Natural killer cell (primary cell): ENCODE results near the gene UNC93A. TPM values are rescaled to one million over a fixed set of nuclear protein-coding genes. Genes with fewer than 3 reads are reported as not detected.
"Not testable (repeated sequence)": the region's sequence is repeated elsewhere in the genome, so short reads cannot be mapped to it uniquely, and the experiment has no call there.

Source experiments
- ATAC-seq, 3 donors: fragments of 150-1000 bp in 2 of 3; fragments of 200-7000 bp in 1 of 3; cut with Tn5 transposase; 1 replicate in 1 of 3; 2 replicates in 2 of 3; pipeline ENCODE4 v1.10.0; 2021; ENCODE audit warnings: mild to moderate bottlenecking in 2 of 3, moderate library complexity in 2 of 3
- DNase-seq, 2 donors: peaks; one replicate each; pipeline versions ENCODE4 v3.0.0 to v3.0.0-alpha.2; 2013 to 2021; ENCODE audit warnings: mixed read lengths in 1 of 2
- H3K27ac ChIP-seq: one replicate; pipeline ENCODE4 v1.5.1; 2013; ENCODE audit warnings: mild to moderate bottlenecking, low read length
- H3K27me3 ChIP-seq: one replicate; pipeline ENCODE4 v1.6.1; 2013; ENCODE audit warnings: low read length; ENCODE audit not compliant: control insufficient read depth, insufficient read depth
- H3K36me3 ChIP-seq: one replicate; pipeline ENCODE4 v1.6.1; 2013; ENCODE audit warnings: low read length; ENCODE audit not compliant: control insufficient read depth, insufficient read depth
- H3K4me1 ChIP-seq: one replicate; pipeline ENCODE4 v1.6.1; 2013; ENCODE audit warnings: low read length; ENCODE audit not compliant: control insufficient read depth, insufficient read depth
- H3K4me3 ChIP-seq: one replicate; pipeline ENCODE4 v1.5.1; 2013; ENCODE audit warnings: low read length
- H3K9me3 ChIP-seq: one replicate; pipeline ENCODE4 v1.6.1; 2013; ENCODE audit warnings: low read length; ENCODE audit not compliant: control insufficient read depth, insufficient read depth
- H3K27ac Mint-ChIP-seq, 2 donors: one replicate each; pipeline ENCODE4 v1.8.0; 2022; ENCODE audit warnings: mild to moderate bottlenecking in 2 of 2, mixed read lengths in 2 of 2, moderate library complexity in 1 of 2
- H3K27me3 Mint-ChIP-seq, 2 donors: one replicate each; pipeline ENCODE4 v1.8.0; 2022; ENCODE audit warnings: low read depth in 2 of 2, mixed read lengths in 2 of 2
- H3K36me3 Mint-ChIP-seq: one replicate; pipeline ENCODE4 v1.8.0; 2022; ENCODE audit warnings: mixed read lengths
- H3K4me1 Mint-ChIP-seq, 2 donors: one replicate each; pipeline ENCODE4 v1.8.0; 2022; ENCODE audit warnings: mixed read lengths in 2 of 2
- H3K4me3 Mint-ChIP-seq: one replicate; pipeline ENCODE4 v1.8.0; 2022; ENCODE audit warnings: mild to moderate bottlenecking, moderate library complexity, mixed read lengths
- H3K9me3 Mint-ChIP-seq, 2 donors: one replicate each; pipeline ENCODE4 v1.8.0; 2022; ENCODE audit warnings: mixed read lengths in 2 of 2
- CTCF ChIP-seq: fragments of 200-600 bp; IDR thresholded peaks from one replicate; pipeline ENCODE4 v1.8.0; 2022; ENCODE audit warnings: antibody characterized with exemption
- WGBS: methylation state at CpG from one replicate; pipeline ENCODE4 v1.1.7; 2013; ENCODE audit warnings: missing lambda C conversion rate; ENCODE audit not compliant: insufficient coverage; 5-methylcytosine and 5-hydroxymethylcytosine counted together
- intact Hi-C: fragments of 100-400 bp; cut with micrococcal nuclease; formaldehyde crosslinking; loops from one replicate; pipeline ENCODE4 v1.14.2; 2022
- total RNA-seq, 4 donors: library from RNA; stranded (reverse); fragments of 120-200 nt in 1 of 4; gene quantifications; one replicate each; pipeline versions ENCODE4 v1.2.3 to v1.2.4, GENCODE V29; 2013 to 2022

UNC93A gene
- total RNA-seq, 3 donors from 2014 or later (not counting 1 experiment from before 2014, with no cell fraction given) = not detected

GRCh38 chr6:167282165-167282564 is 8.9 kb upstream of the UNC93A start:
- no peak overlapping the region for H3K27ac Mint-ChIP-seq
- DNase-seq (no peak), ATAC-seq (no peak)
- intact Hi-C loops = no loop called here
- no peaks in the 10 kb centered on the region for H3K9me3 Mint-ChIP-seq
- H3K9me3 ChIP-seq = no peaks in the 10 kb centered on the region
- no peak for TF ChIP-seq CTCF
- no peak overlapping the region for H3K4me3 ChIP-seq
- H3K36me3 Mint-ChIP-seq = no peaks in the 10 kb centered on the region
- peaks cover 11 to 13% of the 10 kb centered on the region in 2 donors for H3K27me3 Mint-ChIP-seq
- no peak overlapping the region for H3K27ac ChIP-seq
- no peaks in the 10 kb centered on the region for H3K4me1 Mint-ChIP-seq
- no peaks in the 10 kb centered on the region for H3K36me3 ChIP-seq
- H3K4me3 Mint-ChIP-seq = no peak overlapping the region
- no peaks in the 10 kb centered on the region for H3K27me3 ChIP-seq
- H3K4me1 ChIP-seq = no peaks in the 10 kb centered on the region

DNA sequence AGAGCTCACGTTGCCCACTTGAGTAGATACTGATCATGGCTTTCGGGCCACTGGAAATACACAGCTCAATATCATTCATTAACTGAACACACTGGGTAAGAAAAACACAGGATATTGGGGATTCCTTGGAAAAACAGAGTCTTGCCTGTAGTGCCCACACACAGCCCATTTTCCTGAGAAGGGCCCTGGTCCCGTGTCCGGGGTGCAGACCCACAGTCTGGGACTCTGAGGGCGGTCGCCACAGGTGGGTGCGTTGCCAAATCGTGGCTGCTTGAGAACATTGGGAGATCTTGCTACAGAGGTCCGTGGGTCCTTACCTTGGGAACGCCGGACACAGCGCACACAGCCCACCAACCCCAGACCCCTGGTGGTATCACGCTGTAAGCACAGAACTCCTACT is 6.5 kb upstream of the UNC93A start:
- H3K4me3 Mint-ChIP-seq, H3K27ac ChIP-seq, H3K4me3 ChIP-seq, intact Hi-C loops, H3K27ac Mint-ChIP-seq, H3K9me3 ChIP-seq, H3K4me1 Mint-ChIP-seq, H3K9me3 Mint-ChIP-seq, ATAC-seq, H3K27me3 ChIP-seq, H3K4me1 ChIP-seq, H3K36me3 Mint-ChIP-seq, H3K36me3 ChIP-seq, DNase-seq: not testable (repeated sequence)
- peaks cover 7 to 11% of the 10 kb centered on the region in 2 donors for H3K27me3 Mint-ChIP-seq
- WGBS = 91% methylated on average over 7 of the region's 13 CpGs

- DNase-seq (no peak), ATAC-seq (no peak)
- H3K4me3 ChIP-seq = no peak overlapping the region
- 85% methylated on average over 14 of the region's 15 CpGs for WGBS
- no peaks in the 10 kb centered on the region for H3K9me3 ChIP-seq
- H3K4me1 ChIP-seq = no peaks in the 10 kb centered on the region
- no peak for TF ChIP-seq CTCF
- intact Hi-C loops = no loop called here
- no peak overlapping the region for H3K27ac ChIP-seq
- Mint-ChIP-seq H3K36me3 (no peaks in the 10 kb centered on the region), H3K4me1 (no peaks in the 10 kb centered on the region), H3K4me3 (no peak overlapping the region), H3K27ac (no peak overlapping the region), H3K9me3 (no peaks in the 10 kb centered on the region), H3K27me3 (peaks cover 7 to 11% of the 10 kb centered on the region in 2 donors)
- H3K36me3 ChIP-seq = no peaks in the 10 kb centered on the region
- H3K27me3 ChIP-seq = no peaks in the 10 kb centered on the region
These were observed 5.9 kb upstream of the UNC93A start for GRCh38 chr6:167285077-167285770.

- no peaks in the 10 kb centered on the region for H3K27me3 ChIP-seq
- ATAC-seq (no peak), DNase-seq (no peak)
- 90% methylated on average over 13 of the region's 13 CpGs for WGBS
- Mint-ChIP-seq H3K27ac (no peak overlapping the region), H3K27me3 (peaks cover 1 to 8% of the 10 kb centered on the region in 2 donors), H3K4me1 (no peaks in the 10 kb centered on the region), H3K4me3 (no peak overlapping the region), H3K36me3 (no peaks in the 10 kb centered on the region), H3K9me3 (no peaks in the 10 kb centered on the region)
- no peak overlapping the region for H3K4me3 ChIP-seq
- TF ChIP-seq CTCF = no peak
- no peaks in the 10 kb centered on the region for H3K4me1 ChIP-seq
- H3K27ac ChIP-seq = no peak overlapping the region
- no peaks in the 10 kb centered on the region for H3K36me3 ChIP-seq
- intact Hi-C loops = no loop called here
- no peaks in the 10 kb centered on the region for H3K9me3 ChIP-seq
These were observed 3.5 kb upstream of the UNC93A start for GRCh38 chr6:167287513-167288048.
